Measurements from ENCODE around the gene DUSP3. TPM values are rescaled to one million over a fixed set of nuclear protein-coding genes. Genes with fewer than 3 reads are reported as not detected.

DUSP3 gene
- total and polyA plus RNA-seq, 7 donors = 90.1 to 253 (median 208) TPM

DNA sequence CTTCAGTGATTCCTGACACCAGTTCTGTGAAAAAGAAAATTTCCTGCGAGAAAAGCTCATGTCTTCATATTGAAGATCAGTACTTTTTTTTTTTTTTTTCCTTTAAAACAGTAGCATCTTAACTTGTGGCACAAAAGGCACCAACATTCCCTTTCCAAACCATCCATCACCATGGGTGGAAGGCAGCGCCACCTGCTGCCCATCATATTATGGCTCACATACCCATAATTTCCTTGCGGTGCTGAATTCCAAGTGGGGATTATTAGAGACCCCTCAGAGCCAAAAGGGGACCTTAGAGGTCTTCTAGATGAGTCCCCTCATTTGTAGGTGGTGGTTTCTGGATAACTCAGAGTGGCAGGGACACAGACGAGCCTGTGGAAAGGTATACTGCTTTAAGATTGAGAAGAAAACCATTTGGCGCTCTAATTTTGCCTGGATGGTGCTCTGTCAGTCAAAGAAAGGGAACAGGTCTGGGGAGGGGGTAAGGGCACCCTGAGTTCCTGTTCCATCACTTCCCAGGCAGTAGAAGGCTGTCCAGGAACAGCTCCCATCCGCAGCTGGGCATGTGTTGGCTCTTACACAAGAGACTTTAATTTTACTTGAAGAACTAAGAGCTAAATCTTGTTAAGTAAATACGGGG is 12.2 kb downstream of the DUSP3 start:
- 54 to 65% (median 56%) methylated on average over 7 of the region's 7 CpGs for WGBS, 3 donors
- DNase-seq (peak in 1 of 2 donors; percentile 64), ATAC-seq (peak in 2 of 4 donors; percentile 28 to 30)
- no peaks in the 10 kb centered on the region for H3K9me3 ChIP-seq
- H3K4me3 ChIP-seq = no peak overlapping the region
- peak overlapping the region; percentile 1 for H3K27ac ChIP-seq
- peaks cover 9 to 65% of the 10 kb centered on the region in 2 donors for H3K36me3 ChIP-seq (ENCODE audit: insufficient read depth in 1 of 2, low read depth in 1 of 2)
- TF ChIP-seq CTCF (IDR thresholded peaks at IDR 0.05) = peak; percentile 69
- intact Hi-C loops (cut with DNase I) = no loop called here
- peaks cover 29% of the 10 kb centered on the region for H3K4me1 ChIP-seq
- H3K27me3 ChIP-seq (ENCODE audit: insufficient read depth in 3 of 3, low read length in 2 of 3) = no peaks in the 10 kb centered on the region

DNA sequence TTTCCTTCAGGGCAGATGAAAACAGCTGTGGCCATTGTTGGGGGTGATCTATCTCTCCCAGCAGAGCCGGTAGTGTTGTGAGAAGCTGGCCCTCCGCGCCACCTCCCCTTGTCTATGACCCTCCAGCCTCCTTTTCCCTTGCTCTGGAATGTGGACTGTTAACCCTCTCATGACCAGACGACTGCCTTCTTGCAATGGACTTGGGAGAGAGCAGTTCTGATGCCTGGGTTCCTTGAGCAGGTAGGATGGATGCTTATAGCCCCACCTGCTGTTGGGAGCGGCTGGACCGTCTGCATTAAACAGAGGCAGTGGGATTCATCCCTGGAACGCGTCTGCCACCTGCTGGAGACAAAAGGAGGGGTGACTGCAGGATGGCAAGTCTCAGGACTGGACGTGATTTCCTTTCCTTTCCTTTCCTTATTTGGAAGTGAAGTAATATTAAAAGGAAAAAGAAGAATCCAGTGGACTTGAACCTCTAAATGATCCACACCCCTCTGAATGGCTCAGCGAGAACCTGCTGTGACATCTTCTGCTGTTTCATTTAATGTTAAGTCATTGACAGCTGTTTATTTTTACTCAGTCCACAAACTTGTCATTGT is 18.4 kb downstream of the DUSP3 start:
- H3K27ac ChIP-seq = no peak overlapping the region
- peak; percentile 92 to 95 (median 94) for ATAC-seq
- intact Hi-C loops (cut with DNase I) = loop anchor here (1.0 to 5.0 kb wide), 2 partner anchors 66 to 183 kb away; no protein-coding TSS in a partner anchor
- peak; percentile 91 to 94 for DNase-seq
- H3K36me3 ChIP-seq (ENCODE audit: insufficient read depth in 1 of 2, low read depth in 1 of 2) = peaks cover 0 to 8% of the 10 kb centered on the region in 2 donors
- no peaks in the 10 kb centered on the region for H3K9me3 ChIP-seq
- H3K4me1 ChIP-seq = peaks cover 6% of the 10 kb centered on the region
- peak; percentile 98 for TF ChIP-seq CTCF (IDR thresholded peaks at IDR 0.05)
- WGBS, 3 donors = 2 to 7% (median 6%) methylated on average over 10 of the region's 10 CpGs
- H3K4me3 ChIP-seq = no peak overlapping the region
- peaks cover 0 to 27% (median 16%) of the 10 kb centered on the region in 3 donors for H3K27me3 ChIP-seq (ENCODE audit: insufficient read depth in 3 of 3, low read length in 2 of 3)

GRCh38 chr17:43759836-43760235 is 18.9 kb downstream of the DUSP3 start:
- no peak for TF ChIP-seq CTCF (IDR thresholded peaks at IDR 0.05)
- DNase-seq = no peak
- no peak overlapping the region for H3K27ac ChIP-seq
- 42 to 46% (median 45%) methylated on average over 7 of the region's 7 CpGs for WGBS, 3 donors
- intact Hi-C loops (cut with DNase I) = loop anchor here (1.0 to 5.0 kb wide), 2 partner anchors 66 to 183 kb away; no protein-coding TSS in a partner anchor
- H3K9me3 ChIP-seq = no peaks in the 10 kb centered on the region
- peaks cover 11% of the 10 kb centered on the region for H3K4me1 ChIP-seq
- peaks cover 0 to 3% of the 10 kb centered on the region in 2 donors for H3K36me3 ChIP-seq (ENCODE audit: insufficient read depth in 1 of 2, low read depth in 1 of 2)
- ATAC-seq = no peak
- H3K4me3 ChIP-seq = no peak overlapping the region
- H3K27me3 ChIP-seq (ENCODE audit: insufficient read depth in 3 of 3, low read length in 2 of 3) = peaks cover 0 to 32% (median 21%) of the 10 kb centered on the region in 3 donors

DNA sequence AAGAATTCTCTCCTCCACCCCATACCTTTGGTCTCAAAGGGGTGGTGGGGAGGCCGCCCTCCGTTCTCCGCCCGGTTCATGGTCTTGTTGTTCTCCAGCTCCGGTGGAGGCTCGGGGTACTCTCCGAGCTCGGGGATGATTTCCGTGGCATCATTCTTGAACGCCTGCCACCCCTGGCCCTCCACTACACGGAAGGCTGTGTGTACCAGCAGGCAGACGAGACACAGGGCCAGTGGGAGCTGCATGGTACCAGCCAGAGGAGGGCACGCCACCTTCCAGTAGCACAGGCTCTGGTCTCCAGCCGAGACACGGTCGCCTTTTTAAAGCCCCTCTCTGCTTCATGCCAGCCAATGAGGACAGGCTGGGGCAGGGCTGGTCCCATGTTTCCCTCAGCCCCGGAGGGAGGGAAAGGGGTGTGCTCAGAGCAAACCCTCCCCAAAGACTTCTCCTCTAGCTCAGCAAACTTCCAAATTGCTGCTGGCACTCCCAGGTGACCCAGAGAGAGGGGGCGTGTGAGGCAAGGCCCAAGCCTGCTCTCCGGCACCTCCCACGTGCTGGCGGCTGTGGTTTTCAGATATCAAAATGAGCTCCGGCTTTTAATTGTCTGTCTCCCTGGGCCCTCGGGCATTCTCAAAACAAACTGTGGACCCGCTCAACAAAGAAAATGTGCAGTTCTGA is 20.1 kb downstream of the DUSP3 start, which contains the start of gene SOST:
Gene SOST (minus strand): TSS at position 295 of the 678 bp plus-strand sequence. CDS start 50 bp downstream, at position 245.
- H3K36me3 ChIP-seq (ENCODE audit: insufficient read depth in 1 of 2, low read depth in 1 of 2) = no peaks in the 10 kb centered on the region
- ATAC-seq (no peak), DNase-seq (no peak)
- peaks cover 13% of the 10 kb centered on the region for H3K4me1 ChIP-seq
- WGBS, 3 donors = 74 to 78% (median 77%) methylated on average over 24 of the region's 24 CpGs
- intact Hi-C loops (cut with DNase I) = loop anchor here in 1 of 2 donors (5.0 kb wide), 1 partner anchor 181 kb away; no protein-coding TSS in a partner anchor
- H3K27me3 ChIP-seq (ENCODE audit: insufficient read depth in 3 of 3, low read length in 2 of 3) = peaks cover 0 to 34% (median 22%) of the 10 kb centered on the region in 3 donors
- H3K4me3 ChIP-seq = no peak within 1 kb of the TSS
- H3K9me3 ChIP-seq = no peaks in the 10 kb centered on the region
- TF ChIP-seq CTCF (IDR thresholded peaks at IDR 0.05) = no peak
- H3K27ac ChIP-seq = no peak within 1 kb of the TSS
